EH (cell line): Measurements from ENCODE around the gene KIFC3.
"Not testable (repeated sequence)": the region's sequence is repeated elsewhere in the genome, so short reads cannot be mapped to it uniquely, and the experiment has no call there.

ENCODE experiments used
- DNase-seq: peaks from one replicate; pipeline ENCODE4 v3.0.0-alpha.2; 2015; ENCODE audit warnings: low read depth

Gene KIFC3

GRCh38 chr16:57804111-57804837 lies 2.0 kb upstream of the KIFC3 start:
- peak; percentile 23 for DNase-seq

- DNase-seq: peak; percentile 28
Measured at GRCh38 chr16:57803134-57803990, 1.1 kb upstream of the KIFC3 start.

GRCh38 chr16:57801809-57802340 lies 416 bp downstream of the KIFC3 start:
- peak; percentile 59 for DNase-seq

- peak; percentile 86 for DNase-seq
Measured at GRCh38 chr16:57801098-57801808, 1.0 kb downstream of the KIFC3 start.

- no peak for DNase-seq
Measured at GRCh38 chr16:57800200-57801097, 1.8 kb downstream of the KIFC3 start.

GRCh38 chr16:57799600-57800199 lies 2.6 kb downstream of the KIFC3 start:
- no peak for DNase-seq

- no peak for DNase-seq
Measured at GRCh38 chr16:57798953-57799599, 3.2 kb downstream of the KIFC3 start.

- DNase-seq: no peak
Measured at GRCh38 chr16:57798267-57798810, 4.0 kb downstream of the KIFC3 start.

- no peak for DNase-seq
Measured at GRCh38 chr16:57797526-57798266, 4.6 kb downstream of the KIFC3 start.

- no peak for DNase-seq
Measured at GRCh38 chr16:57797216-57797525, 5.1 kb downstream of the KIFC3 start.

GRCh38 chr16:57796014-57796413 lies 6.3 kb downstream of the KIFC3 start:
- DNase-seq: not testable (repeated sequence)

- peak; percentile 52 for DNase-seq
Measured at GRCh38 chr16:57795431-57795878, 6.8 kb downstream of the KIFC3 start.

- no peak for DNase-seq
Measured at GRCh38 chr16:57794849-57795430, 7.4 kb downstream of the KIFC3 start.

GRCh38 chr16:57791893-57792461 lies 10.3 kb downstream of the KIFC3 start:
- no peak for DNase-seq

GRCh38 chr16:57791195-57791892 lies 10.9 kb downstream of the KIFC3 start:
- DNase-seq: no peak

GRCh38 chr16:57788951-57789350 lies 13.3 kb downstream of the KIFC3 start:
- no peak for DNase-seq

GRCh38 chr16:57788252-57788841 lies 13.9 kb downstream of the KIFC3 start:
- no peak for DNase-seq

GRCh38 chr16:57787519-57787905 lies 14.8 kb downstream of the KIFC3 start:
- DNase-seq: no peak
